Activated CD8-positive, alpha-beta memory T cell treated with anti-CD3 and anti-CD28 coated beads, Interleukin-2, amount 50 U/mL, for 24 hours (primary cell): ENCODE data around the gene PLA2G2C.

Source experiments
- DNase-seq: peaks from one replicate; pipeline ENCODE4 v3.0.0-alpha.2; 2020; ENCODE audit errors: extremely low read depth

Gene PLA2G2C

DNA sequence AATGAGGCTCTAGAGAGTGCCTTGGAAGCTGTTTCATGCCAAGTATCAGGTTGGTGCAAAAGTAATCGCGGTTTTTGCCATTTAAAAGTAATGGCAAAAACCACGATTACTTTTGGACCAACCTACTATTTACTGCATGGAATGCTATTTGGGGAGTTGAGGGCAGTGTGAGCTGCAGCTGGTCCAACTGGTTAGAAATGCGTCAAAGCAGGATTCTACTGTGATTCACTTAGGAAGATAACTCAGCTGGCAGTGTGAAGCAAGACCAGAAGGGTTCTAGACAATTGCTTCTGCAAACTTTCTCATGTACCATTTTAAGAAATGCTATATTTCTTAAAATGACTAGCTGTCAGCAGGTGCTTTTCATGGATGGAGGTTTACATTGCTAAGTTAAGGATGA is 21.2 kb upstream of the PLA2G2C start:
- no peak for DNase-seq

DNA sequence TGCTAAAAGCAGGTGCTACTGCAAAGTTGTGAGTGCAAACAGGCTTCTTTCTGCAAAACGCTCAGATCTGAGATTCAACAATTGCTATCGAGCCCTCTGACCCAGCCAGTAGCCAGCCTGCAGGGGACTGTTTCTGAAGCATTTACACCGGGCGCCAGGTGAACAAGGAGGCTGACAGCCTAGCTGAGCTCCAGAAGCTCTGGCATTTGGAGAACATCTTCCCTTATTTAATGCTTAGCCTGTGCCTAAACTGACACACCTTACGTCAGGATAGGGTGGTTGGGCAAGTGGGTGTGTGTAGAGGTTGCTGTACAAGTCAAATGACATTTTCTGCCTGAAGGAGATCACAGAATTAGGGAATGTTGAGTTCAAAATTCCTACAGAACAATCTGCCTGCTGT is 15.8 kb upstream of the PLA2G2C start:
- no peak for DNase-seq

DNA sequence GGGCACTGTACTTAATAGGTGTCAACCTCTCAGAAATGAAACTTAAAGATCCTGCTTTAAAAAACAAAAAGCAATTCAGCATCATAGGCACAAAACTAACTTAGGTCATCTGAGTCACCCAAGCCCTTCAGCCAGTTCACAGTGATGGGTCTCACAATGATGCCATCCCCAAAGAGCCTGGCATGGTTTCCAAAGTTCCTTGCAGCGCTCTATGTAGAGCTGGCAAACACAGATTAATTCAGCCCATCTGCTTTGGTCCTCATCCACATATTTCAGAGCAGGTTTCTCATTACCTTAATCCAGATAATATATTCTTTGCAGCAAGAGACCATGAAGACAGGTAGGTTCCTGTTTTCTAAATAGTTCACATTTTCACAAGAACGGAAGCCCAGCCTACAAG is 14.6 kb upstream of the PLA2G2C start:
- no peak for DNase-seq

DNA sequence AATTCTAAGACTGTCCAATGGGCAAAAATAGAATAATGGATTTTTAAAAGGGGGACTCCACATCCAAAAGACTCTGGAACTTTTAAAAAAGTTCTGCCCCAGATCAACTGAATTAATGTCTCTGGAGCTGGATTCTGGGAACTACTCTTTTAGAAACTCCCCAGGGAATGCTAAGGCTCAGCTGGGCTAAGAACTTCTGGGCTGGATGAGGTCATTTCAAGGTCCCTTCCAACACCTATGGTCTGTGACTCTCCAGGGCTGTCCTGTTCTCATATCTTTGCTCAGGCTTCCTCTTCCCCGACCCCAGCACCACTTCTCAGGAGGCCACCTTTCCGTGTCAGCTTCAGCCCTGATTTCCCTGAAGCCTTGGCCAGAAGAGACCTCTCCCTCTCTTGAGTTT is 13.5 kb upstream of the PLA2G2C start:
- DNase-seq = no peak

DNA sequence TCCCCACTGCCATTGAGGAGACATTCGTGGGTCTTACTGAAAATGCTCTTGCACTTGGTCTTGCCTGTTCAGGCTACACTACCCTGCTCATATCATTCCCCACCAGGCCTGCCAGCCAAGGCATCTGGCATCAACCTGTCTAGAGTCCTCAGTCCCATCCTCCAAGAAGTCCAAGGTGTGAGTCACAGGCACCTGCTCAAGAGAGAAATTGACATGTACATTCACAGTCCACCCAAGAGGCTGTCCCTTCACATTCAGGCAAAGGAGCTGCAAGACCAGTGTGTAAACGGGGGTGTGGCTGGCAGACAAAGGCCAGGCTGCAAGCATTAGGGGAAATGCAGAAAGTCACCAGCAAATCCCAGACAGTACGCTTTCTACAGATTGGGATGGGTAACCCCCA is 13.1 kb upstream of the PLA2G2C start:
- no peak for DNase-seq

DNA sequence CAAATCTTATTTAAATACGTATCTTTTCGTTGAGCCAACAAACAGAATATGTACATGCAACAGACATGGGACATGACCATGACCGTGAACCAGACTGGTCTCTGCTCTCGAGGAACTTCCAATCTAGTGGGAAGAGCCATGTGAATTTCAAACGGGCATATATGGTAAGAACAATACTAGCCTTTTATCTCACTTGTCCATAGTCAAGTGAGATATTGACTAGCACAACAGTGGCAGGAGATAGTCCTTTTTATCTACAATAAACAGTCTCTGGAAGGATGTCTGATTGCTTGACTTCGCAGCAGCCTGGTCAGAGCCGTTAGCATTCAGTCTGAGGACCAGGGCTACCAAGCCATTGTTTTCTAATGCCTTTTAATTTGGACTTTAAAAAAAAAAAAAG is 12.6 kb upstream of the PLA2G2C start:
- DNase-seq = no peak

DNA sequence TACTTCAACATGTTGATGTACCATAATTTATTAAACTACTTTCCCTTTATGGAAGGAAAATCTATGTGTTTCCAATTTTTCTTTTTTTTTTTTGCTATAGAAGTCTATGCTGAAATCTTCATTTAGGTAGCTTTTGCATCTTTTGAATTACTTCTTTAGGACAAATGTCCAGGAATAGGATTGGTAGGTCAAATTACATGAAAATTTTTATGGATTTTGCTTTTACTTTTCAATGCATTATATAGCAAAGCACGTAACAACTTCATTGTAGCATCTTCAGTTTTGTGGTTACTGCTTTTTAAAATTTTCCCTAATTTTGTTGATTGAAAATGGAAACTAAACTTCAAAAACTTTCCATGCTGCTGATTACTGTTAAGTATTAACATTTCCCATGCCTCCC is 12.0 kb upstream of the PLA2G2C start:
- DNase-seq = no peak

DNA sequence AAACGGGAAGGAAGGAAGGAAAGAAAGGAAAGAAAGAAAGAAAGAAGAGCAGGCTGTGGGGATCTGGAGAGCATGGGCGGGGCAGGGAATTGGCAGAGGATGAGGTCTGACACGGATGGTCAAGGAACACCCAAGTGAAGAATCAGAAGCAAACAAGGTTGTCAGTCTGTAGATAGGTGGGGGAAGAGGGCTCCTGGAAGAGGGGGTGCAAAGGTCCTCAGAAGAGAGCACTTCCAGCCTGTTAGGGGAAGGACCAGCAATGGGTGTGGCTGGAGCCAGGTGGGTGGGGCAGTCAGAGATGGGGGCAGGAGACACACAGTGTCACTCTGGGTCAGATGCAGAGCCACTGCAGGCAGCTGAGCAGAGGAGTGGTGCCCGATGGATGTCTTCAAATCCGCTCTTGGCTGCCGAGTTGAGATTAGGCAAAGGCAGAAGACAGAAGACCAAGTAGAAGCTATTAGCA is 11.0 kb upstream of the PLA2G2C start:
- no peak for DNase-seq

DNA sequence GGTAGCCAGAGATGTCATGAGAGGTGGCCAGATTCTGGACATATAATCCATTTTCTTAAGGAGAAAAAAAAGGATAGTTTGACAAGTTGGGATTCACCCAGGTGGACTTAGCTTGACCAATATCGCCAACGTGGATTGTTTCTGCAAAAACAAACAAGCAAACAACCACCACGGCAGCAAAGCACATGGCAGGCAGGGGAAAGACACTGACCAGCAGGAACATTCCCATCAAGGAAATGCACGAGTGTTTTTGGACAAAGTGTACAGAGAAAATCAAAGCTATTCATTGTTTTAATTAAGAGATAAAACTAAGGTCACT is 9.1 kb upstream of the PLA2G2C start:
- DNase-seq = no peak

DNA sequence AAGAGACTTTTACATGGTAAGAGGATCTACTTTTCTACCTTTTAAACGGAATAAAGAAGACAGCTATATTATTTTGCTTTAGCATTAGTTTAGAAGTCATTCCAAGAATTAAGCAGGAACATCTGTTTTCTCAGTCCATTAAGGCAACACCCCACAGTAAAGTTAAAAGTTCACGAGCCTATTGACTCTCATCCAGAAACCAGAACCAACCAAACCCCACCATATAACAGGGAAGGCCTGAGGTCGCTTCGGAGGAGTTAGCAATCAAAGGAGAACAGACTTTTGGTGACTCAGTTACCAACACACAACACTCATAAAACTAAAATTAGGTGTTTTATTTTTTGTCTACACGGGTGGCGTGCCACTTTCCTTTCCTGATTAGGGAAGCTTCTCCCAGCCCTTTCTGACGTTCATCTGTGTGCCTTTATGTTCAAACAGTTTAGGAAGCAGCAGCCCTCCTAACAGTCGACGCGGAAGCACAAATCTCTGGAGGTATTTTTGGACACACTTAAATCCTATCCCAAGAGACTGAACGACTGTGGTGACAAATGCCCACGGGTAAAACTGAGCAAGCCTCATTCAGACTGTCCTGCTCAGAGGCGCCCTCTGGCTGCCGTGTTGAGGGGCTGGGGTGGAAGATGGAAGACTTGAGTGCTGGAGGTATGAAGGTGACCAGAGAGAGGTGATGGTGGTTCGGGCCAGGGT is 8.6 kb upstream of the PLA2G2C start:
- peak; percentile 32 for DNase-seq

DNA sequence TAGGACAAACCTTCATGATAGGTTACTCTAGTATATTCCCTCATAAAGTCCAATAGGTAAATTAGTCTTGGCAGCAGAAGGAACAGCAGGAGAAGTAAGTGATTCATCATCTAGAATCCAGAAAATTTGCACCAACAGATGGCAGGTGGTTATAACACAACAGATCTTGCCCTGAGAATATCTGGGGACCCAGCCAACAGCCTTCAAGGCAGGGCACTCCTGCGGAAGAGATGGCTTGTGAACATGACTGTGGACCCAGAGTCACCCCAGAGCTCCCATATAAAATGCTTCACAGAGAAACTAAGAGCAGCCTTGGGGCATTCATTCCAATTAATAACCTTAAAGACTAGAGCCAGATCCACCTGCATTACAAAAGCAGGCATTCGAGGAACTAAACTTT is 7.9 kb upstream of the PLA2G2C start:
- DNase-seq = no peak

DNA sequence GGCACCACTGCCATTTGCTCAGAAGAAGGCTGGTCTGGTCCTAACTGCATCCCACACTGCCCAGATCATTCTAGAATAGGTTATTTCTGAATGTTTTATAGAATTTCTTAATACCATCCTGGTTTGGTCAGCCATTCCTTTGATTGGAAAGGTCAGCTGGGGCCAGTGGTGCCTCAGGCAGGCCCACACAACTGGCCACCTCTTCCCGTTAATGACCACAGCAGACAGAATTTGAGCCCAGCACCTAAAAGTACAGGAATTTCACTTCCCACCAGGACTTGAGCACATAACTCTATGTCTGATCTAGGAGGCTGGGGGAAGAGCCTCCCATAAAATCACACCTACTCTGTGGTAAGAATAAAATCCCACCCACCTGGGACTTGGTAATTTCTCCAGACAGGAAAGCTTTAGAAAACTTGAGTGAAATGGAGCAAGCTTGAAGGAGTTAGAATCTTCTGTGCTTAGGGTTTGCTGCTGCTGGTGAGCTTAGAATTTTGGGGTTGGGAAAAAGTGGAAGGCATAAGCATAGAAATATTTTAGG is 6.6 kb upstream of the PLA2G2C start:
- DNase-seq = no peak

DNA sequence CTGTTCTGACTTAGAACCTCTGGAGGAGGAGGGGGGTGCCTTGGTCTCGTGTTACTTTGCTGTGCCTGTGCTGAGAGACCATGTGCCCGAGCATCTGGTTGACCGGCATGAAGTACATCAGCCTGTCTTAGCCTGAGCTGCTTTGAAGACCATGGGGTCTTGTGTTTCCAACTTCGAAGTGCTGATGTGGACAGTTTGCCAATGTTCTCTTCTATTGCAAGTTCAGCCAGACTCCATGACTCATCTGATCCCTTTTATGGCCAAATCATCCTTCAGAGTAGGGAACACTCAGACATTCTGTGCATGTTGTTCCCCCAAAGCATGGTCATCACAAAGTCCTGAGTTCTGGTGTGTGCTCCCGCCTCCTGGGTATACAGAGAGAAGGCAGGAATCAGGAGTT is 6.0 kb upstream of the PLA2G2C start:
- no peak for DNase-seq

DNA sequence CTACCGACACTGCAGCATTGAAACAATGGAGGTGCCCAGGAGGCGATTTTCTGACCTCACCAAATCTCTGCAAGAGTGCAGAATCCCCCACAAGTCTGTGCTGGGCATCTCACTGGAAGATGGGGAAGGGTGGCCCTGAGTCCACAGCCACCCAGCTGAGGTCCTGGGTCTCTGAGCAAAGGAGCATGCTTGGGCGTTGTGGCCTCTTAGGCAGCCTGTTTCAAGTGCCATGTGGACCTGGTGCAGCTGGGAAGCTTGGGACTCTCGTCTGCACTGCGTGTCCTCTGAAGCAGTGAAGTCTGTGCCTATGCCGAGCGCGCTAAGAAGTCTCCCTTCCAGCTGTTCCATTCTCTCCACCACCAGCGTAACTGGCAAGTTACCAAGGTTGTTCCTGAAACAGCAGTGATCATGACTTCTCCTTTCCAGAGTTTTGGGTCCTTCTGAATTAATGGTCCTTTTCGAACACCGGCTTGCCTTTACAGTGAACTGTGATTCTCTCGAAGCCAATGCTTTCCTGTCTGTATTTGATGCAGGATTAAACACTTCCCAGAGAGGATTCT is 5.0 kb upstream of the PLA2G2C start:
- no peak for DNase-seq

DNA sequence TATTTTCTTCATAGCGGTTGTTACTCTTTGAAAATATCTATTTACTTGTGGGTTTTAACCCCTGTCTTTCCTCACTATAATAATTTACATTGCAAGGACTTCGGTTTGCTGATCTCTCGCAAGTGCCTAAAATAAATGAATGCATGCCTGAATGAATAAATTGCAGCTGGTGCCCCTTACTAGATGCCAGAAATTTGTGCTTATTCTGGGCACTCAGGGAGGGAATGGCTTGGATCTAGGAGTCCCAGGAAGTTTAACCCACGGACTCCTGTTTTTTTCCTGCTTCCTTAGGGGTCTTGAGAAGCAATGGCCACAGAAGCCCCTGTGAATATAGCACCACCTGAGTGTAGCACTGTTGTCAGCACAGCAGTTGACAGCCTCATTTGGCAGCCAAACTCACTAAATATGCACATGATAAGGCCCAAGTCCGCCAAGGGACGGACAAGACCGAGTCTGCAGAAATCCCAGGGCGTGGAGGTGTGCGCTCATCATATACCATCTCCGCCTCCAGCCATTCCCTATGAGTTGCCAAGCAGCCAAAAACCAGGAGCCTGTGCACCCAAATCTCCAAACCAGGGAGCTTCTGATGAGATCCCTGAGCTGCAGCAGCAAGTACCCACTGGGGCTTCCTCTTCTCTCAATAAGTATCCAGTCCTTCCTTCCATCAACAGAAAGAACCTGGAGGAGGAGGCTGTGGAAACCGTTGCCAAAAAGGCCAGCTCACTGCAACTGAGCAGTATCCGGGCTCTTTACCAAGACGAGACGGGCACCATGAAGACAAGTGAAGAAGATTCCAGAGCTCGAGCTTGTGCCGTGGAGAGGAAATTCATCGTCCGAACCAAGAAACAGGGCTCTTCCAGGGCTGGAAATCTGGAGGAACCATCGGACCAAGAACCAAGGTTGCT is 4.2 kb upstream of the PLA2G2C start:
- DNase-seq = no peak

DNA sequence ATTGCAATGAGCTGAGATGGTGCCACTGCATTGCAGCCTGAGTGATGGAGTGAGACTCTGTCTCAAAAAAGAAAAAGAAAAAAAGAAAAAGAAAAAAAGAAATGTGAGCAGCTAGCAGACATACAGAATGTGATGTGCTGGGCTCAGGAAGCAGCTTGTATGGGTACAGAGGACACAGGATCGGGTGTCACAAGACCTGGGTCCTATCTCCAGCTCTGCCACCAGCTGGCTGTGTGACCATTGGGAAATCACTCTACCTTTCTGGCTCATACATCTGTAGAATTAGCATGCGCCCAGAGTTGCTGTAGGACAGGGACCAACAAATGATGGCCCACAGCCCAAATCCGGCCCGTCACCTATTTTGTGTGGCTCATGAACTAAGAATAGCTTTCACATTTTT is 3.3 kb upstream of the PLA2G2C start:
- no peak for DNase-seq

DNA sequence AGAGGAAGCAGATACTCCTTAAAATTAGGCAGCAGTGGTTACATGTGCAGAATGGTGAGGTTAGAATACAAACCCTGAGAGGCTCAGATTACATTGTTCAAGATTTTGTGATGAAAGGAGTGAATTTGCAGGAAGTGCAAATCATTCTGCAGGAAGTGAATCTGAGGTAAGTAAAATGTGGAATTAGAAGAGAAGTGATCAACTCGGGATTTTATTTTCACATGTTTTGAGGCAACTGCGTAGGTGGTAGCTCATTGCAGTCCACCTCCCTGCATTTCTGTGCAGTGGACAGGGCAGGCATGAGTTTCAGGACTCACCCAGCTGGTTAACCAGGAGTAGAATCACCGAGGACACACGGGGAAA is 2.1 kb upstream of the PLA2G2C start:
- DNase-seq = no peak

DNA sequence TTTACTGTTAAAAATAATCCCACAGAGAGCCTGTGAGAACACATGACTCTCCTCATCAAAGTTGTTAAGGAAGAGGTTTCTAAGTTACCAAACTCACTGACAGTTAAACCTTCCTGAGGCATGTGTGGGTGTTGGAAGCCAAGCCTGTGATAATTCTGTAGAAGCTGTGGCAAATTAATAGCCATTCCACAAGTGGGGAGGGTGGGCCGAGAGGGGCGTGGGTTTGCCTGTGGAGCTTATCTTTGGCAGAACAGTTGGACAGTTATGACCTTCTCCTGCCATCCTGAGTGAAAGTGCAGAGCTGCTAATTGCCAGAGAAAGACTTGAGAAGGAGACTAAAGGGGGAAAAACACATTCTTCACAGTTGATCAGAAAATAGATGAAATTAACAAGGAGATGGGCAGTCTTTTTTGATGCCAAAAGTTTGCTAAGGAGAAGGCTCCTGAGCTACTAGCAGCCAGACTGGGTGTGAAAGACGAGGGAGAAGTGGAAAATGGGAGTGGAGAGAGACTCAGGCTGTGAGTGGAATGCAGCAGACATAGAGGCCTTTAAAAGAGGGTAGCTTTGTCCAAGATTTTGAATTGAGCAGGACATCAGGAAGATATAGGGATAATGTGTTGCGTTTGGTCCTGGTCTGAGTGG is 1.6 kb upstream of the PLA2G2C start:
- DNase-seq = no peak

DNA sequence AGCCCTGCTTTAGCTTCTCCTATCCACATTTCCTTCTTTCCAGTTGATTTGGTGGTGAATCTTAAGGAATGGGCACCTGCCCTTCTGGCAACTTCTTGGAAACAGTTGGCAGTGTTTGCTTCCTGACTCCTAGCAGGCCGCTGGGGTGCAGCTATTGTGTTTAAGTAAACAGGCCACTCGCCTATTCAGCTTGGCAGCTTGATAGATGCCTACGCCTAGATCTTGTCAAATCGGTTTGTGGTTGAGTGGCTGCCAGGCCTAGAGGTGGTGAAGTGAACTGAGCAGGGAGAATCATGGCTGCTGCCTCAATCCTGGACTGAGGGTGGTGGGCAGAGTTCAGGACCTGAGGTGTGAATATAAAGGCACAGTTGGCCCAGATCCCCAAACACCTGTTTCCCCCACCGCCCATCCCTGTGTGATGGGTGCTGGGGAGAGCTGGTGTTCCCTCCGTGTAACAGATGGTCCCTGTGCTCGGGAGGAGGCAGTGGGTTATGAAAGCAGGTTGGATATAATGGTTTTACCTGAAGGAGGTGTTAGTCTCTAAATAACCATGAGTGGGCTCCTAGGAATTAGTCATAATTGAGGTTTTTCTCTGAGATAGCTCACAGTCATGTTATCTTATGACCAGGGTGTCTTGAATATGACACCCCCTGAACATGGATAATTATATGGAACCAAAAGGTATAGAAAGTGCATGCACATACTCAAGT is 940 bp upstream of the PLA2G2C start:
- no peak for DNase-seq

DNA sequence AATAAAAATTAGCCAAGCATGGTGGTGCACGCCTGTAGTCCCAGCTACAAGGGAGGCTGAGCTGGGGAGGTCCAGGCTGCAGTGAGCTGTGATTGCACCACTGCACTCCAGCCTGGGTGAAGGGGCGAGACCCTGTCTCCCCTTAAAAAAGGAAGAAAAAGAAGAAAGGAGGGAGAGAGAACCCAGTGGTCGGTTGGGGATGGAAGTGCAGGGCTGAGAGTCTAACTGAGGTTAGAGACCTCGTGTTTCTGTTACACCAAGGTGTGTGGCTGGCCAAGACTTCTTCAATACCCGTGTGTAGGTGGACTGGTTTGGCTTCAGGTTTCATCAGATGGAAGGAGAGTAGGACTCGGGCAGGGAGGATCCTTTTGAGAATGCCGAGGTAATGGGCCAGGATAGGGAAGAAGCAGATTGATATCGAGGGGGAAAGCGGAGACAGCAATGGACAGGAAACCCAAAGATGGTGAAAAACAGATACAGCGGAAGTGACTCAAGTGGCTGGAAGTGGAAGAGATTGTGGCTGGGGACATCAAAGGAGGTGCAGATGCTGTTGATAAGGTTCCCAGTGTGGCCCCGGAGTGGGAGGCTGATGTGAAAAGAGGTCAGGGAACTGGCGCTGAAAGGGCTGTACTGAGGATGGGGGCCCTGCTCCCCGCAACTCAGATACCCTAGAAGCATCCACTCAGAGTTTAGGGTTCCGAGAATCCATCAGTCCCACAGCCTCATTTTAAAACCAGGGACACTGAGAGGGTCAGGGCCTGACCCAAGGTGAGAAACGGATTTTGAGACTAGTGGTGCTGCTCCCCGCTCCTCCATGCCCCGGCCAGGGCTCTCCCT is 1.1 kb downstream of the PLA2G2C start:
- peak; percentile 27 for DNase-seq

DNA sequence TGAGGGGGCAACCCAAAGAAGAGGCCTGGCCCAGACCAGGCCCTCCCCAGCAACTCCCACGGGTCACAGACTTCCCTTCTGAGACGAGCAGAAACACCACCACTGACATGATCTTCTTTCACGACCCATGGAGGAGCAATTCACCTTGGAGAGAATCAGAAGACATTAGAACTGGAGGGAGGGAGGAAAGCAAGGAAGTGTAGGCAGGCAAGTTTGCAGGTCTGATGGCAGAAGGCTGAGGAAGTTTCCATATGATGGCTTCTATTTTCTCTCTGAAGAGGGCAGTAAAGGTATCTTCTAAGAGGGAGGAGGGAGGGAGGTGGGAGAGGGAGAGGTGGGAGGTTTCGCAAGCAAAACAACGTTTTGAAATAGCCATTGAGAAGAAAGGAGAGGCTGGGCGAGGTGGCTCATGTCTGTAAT is 1.8 kb downstream of the PLA2G2C start:
- DNase-seq = no peak
